IPS-NIHi11 (cell line): ENCODE data around the gene RAD54L2.
"Not testable (repeated sequence)": the region's sequence is repeated elsewhere in the genome, so short reads cannot be mapped to it uniquely, and the experiment has no call there.

Experiments used
- DNase-seq: peaks from one replicate; pipeline ENCODE4 v3.0.0; 2012; ENCODE audit warnings: mixed read lengths, low spot score

The RAD54L2 gene

GRCh38 chr3:51544011-51544775 is 5.7 kb downstream of the RAD54L2 start:
- DNase-seq, result no peak

GRCh38 chr3:51547274-51547673 is 8.8 kb downstream of the RAD54L2 start:
- DNase-seq, result no peak

DNA sequence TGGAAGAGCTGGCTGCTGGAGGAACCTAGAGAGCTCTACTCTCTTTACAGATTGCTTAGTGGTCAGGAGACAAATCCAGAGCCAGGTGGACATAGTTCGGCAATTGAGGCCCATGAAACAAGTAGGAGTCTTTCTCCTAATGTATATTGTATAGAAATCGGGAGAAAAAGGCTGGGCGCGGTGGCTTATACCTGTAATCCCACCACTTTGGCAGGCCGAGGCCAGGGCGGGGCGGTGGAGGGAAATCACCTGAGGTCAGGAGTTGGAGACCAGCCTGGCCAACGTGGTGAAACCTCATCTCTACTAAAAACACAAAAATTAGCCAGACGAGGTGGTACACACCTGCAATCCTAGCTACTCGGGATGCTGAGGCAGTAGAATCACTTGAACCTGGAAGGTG is 10.8 kb downstream of the RAD54L2 start:
- DNase-seq, result no peak

GRCh38 chr3:51550080-51550819 is 11.7 kb downstream of the RAD54L2 start:
- no peak for DNase-seq

GRCh38 chr3:51557993-51558392 is 19.5 kb downstream of the RAD54L2 start:
- DNase-seq, result no peak

DNA sequence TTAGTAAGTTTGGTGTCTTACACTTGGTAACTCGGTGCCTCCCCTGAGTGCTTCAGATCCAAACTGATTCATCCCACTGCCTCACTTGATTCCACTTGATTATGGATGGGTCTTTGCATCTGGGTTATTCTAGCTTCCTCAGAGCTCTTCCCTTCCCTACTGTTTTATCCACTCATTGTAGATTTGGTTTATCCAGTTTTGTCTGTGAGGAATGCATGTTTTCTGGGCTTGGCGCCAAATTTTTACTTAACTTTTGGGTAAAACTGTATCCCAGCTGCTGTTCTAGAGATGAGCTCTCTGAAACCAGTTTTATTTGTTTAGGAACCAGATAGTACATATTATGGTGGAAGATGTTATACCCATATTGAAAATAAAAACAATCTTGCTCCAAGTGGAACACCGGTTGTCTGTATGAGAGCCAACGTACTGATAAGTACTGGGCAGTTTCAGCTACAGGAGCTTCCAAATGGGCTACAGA is 20.9 kb downstream of the RAD54L2 start:
- DNase-seq, result no peak

DNA sequence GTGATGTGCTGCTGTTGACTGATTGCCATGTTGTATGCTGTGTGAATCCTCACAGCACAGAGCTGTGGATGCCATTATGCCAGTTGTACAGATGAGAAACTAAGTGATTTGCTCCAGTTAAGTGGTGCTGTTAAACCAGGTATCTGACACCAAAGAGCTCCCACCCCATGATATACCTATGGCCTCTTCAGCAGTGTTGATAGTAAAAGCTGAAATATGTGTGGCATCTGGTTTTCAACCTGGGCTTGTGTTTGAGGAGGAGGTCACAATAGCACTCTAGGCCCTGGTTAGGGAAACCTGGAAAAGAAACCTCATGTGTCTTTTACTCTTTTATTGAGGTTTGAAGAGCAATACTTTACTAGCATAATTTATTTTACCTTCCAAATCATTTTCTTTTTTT is 21.4 kb downstream of the RAD54L2 start:
- DNase-seq, result no peak

- not testable (repeated sequence) for DNase-seq
Observed at GRCh38 chr3:51562403-51562802, 23.9 kb downstream of the RAD54L2 start.

DNA sequence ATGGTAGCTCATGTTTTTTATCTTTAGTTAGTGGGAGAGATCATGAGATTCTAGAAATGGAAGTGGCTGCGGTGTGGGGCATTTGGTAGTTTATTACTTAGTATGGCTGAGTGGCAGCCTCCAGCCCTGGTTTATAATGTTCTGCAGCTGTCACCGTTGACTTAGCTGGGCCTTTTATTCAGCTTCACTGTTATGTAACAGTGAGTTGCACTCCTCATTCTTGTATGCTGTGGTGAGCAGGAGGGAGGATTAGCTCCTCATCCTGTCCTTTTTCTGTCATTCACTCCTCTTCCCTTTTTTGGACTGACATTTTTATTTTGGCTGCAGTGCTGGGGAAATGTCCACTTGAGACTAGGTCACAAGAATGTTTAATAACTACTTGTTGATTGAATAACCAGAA is 29.5 kb downstream of the RAD54L2 start:
- no peak for DNase-seq

GRCh38 chr3:51568996-51569395 is 30.5 kb downstream of the RAD54L2 start:
- DNase-seq, result no peak

GRCh38 chr3:51578238-51578637 is 39.7 kb downstream of the RAD54L2 start:
- no peak for DNase-seq

DNA sequence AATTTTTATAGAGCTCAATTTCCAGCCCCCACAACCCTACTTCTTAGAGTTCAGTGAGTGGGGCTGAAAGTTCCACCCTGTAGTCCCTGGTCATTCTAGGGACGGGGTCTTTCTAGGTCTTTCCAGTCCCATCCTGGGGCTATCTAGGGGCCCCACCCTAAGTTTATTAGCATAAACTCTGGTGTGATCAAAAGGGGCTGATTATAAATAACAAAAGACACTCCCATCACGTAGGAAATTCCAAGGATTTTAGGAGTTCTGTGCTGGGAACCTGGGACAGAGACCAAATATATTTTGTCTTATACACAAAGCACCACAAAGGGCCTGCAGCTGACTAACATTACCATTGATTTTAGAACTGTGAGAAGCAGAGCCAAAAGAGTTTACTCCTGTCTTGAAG is 41.9 kb downstream of the RAD54L2 start:
- DNase-seq, result no peak

DNA sequence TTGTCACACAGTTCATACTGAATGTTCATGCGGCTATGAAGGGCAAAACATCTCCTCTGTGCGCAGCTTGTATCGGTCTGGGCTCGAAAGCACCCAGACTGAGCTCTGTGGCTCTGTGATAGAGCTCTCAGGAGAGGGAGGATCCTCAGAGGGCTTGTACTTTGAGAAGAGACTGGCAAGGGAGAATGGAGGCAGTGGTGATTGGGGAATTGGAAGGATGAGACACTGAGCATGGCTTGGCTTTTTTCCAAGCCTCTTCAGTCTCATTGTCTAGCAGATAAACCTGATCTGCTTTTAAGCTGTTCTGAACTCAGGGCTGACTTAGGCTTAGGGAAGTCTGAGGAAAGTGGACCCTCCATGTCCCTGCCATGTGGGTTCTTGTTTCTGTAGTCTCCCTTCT is 43.0 kb downstream of the RAD54L2 start:
- DNase-seq, result no peak

GRCh38 chr3:51585197-51585596 is 46.7 kb downstream of the RAD54L2 start:
- DNase-seq, result no peak

- DNase-seq, result no peak
Observed at GRCh38 chr3:51585871-51586270, 47.4 kb downstream of the RAD54L2 start.
